DOHH2 (cell line): ENCODE results near the gene TNIP2.
"Not testable (repeated sequence)": the region's sequence is repeated elsewhere in the genome, so short reads cannot be mapped to it uniquely, and the experiment has no call there.

Experiments used
- H3F3A ChIP-seq: fragments of 200-600 bp; sonication (generic), shearing (Covaris generic); 2 replicates; pipeline ENCODE4 v1.6.0; 2016; ENCODE audit warnings: antibody characterized with exemption, mild to moderate bottlenecking; ENCODE audit not compliant: control insufficient read depth, insufficient read depth
- H3K27ac ChIP-seq: fragments of 200-600 bp; sonication (generic); 2 replicates; pipeline ENCODE4 v1.5.1; 2014; ENCODE audit warnings: low read depth, mild to moderate bottlenecking, low read length, moderate library complexity
- H3K27me3 ChIP-seq: fragments of 200-600 bp; sonication (generic); 2 replicates; pipeline ENCODE4 v1.6.1; 2014; ENCODE audit warnings: mild to moderate bottlenecking, low read length, mixed read lengths; ENCODE audit not compliant: control insufficient read depth
- H3K36me3 ChIP-seq: fragments of 200-600 bp; sonication (generic); 2 replicates; pipeline ENCODE4 v1.6.1; 2014; ENCODE audit warnings: mild to moderate bottlenecking, low read length, moderate library complexity, mixed read lengths; ENCODE audit not compliant: control insufficient read depth
- H3K4me1 ChIP-seq: fragments of 200-600 bp; sonication (generic); 2 replicates; pipeline ENCODE4 v1.6.1; 2014; ENCODE audit warnings: mild to moderate bottlenecking, low read length, mixed read lengths; ENCODE audit not compliant: control insufficient read depth
- H3K4me2 ChIP-seq: fragments of 200-600 bp; sonication (generic); 2 replicates; pipeline ENCODE4 v1.6.0; 2014; ENCODE audit warnings: mild to moderate bottlenecking, low read length, moderate library complexity
- H3K4me3 ChIP-seq: fragments of 200-600 bp; sonication (generic); 2 replicates; pipeline ENCODE4 v1.5.1; 2014; ENCODE audit warnings: mild to moderate bottlenecking, low read length, mixed read lengths
- H3K79me2 ChIP-seq: fragments of 200-600 bp; sonication (generic); 2 replicates; pipeline ENCODE4 v1.6.1; 2014; ENCODE audit warnings: mild to moderate bottlenecking, low read length, mixed read lengths; ENCODE audit not compliant: control insufficient read depth
- H3K9me2 ChIP-seq: fragments of 200-600 bp; sonication (generic); replicated peaks from 2 replicates; pipeline ENCODE4 v1.6.1; 2014; ENCODE audit warnings: mild to moderate bottlenecking, low read length, mixed read lengths; ENCODE audit not compliant: control insufficient read depth
- H3K9me3 ChIP-seq: fragments of 200-600 bp; sonication (generic); 2 replicates; pipeline ENCODE4 v1.6.1; 2014; ENCODE audit warnings: antibody characterized with exemption, low read length, mixed read lengths; ENCODE audit not compliant: control insufficient read depth, insufficient read depth
- H4K20me1 ChIP-seq: fragments of 200-600 bp; sonication (generic); 2 replicates; pipeline ENCODE4 v1.6.0; 2014; ENCODE audit warnings: low read depth, mild to moderate bottlenecking, antibody characterized with exemption, low read length, moderate library complexity; ENCODE audit not compliant: control insufficient read depth, insufficient read depth
- EZH2phosphoT487 ChIP-seq: fragments of 200-600 bp; sonication (generic); IDR thresholded peaks from 2 replicates; pipeline ENCODE4 v1.6.1; 2017; ENCODE audit warnings: borderline replicate concordance, mild to moderate bottlenecking, antibody characterized with exemption, low read length, moderate library complexity, mixed read lengths
- TF ChIP-seq, protein P1 (sequence below): fragments of 200-600 bp; sonication (generic); IDR thresholded peaks from one replicate; pipeline ENCODE4 v1.5.1; 2014; ENCODE audit warnings: antibody characterized with exemption, mild to moderate bottlenecking, low read depth, low read length; ENCODE audit not compliant: poor library complexity, severe bottlenecking

The TNIP2 gene

DNA sequence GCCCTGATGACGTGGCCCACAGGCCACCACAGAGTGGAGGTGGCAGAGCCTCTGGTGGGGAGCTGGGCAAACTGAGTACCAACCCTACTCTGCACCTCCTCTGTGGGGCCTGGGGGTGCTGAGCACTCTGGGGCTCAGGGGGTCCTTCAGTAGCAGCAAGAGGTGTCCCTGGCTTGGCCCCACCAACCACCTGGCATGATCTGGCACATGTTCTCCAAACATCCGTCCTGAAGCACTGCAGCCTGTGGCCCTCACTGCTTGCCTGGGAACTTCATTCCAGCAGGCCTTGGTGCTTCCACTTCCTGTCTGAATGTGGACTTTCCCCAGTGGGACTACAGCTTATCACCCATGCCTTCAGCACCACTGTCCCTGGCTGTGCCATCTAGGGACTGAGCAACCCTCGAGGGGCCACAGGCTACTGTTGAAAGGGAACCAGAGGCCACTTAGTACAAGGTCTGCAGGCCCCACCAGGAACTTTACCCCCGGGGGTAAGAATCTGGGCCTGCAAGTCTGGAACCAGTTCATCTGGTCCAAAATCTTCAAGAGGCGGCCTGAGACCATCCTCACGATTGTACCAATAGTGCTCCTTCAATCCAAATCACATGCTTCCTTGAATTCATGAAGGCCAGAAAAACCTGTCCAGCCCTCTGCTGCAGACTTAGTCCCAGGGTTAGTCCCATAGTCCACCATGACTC, 13.2 kb downstream of the TNIP2 start:
- H3K4me1 ChIP-seq, result peaks cover 25% of the 10 kb centered on the region
- peaks cover 52% of the 10 kb centered on the region for H3K36me3 ChIP-seq
- no peaks in the 10 kb centered on the region for H3K27me3 ChIP-seq
- H3K79me2 ChIP-seq, result no peaks in the 10 kb centered on the region
- no peak overlapping the region for H3K27ac ChIP-seq
- TF ChIP-seq, protein P1, sequence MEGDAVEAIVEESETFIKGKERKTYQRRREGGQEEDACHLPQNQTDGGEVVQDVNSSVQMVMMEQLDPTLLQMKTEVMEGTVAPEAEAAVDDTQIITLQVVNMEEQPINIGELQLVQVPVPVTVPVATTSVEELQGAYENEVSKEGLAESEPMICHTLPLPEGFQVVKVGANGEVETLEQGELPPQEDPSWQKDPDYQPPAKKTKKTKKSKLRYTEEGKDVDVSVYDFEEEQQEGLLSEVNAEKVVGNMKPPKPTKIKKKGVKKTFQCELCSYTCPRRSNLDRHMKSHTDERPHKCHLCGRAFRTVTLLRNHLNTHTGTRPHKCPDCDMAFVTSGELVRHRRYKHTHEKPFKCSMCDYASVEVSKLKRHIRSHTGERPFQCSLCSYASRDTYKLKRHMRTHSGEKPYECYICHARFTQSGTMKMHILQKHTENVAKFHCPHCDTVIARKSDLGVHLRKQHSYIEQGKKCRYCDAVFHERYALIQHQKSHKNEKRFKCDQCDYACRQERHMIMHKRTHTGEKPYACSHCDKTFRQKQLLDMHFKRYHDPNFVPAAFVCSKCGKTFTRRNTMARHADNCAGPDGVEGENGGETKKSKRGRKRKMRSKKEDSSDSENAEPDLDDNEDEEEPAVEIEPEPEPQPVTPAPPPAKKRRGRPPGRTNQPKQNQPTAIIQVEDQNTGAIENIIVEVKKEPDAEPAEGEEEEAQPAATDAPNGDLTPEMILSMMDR, result no peak
- TF ChIP-seq EZH2phosphoT487, result no peak
- H3K9me2 ChIP-seq, result no peaks in the 10 kb centered on the region
- no peak overlapping the region for H3K4me3 ChIP-seq
- H3F3A ChIP-seq, result peaks cover 3% of the 10 kb centered on the region; the same call in 1 of the 2 replicates
- H3K9me3 ChIP-seq, result no peaks in the 10 kb centered on the region
- no peak overlapping the region for H3K4me2 ChIP-seq
- H4K20me1 ChIP-seq, result 0 out of 2 replicates have a peak, but pooled peaks cover 2% of the 10 kb centered on the region

DNA sequence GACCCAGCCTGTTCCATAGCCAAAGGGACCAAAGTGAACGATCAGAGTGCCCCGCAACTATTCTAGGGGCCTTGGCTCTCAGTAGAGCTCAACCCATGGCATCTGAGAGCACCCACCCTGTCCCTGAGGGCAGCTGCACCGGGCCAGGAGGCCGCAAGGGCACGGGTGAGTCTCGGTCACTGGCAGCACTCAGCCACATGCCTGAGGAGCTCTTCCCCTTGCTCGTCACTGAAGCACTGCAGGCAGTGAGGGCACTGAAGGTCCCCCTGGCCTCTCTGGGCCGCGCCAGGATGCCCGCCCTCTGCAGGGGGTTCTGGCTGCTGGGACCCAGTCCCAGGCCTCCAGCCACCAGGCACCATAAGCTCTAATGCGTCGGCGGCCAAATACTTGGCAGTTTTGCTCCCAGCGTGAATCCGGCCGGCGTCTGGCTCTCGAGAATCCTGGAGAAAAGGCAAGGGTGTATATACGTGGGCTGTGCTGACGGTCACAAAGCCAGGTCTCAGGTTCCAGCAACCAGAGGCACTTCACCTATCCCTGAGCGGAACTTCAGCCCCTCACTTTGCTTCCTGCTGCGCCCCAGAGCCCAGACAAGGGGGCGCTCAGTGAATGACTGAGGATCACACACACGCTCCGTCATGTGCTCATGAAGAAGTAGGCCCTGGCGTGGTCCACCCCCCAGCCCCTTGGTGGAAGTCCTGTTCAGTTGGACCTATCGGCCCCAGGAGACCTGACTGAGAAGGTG, 13.9 kb downstream of the TNIP2 start:
- no peaks in the 10 kb centered on the region for H3K79me2 ChIP-seq
- no peak overlapping the region for H3K4me3 ChIP-seq
- no peaks in the 10 kb centered on the region for H3K9me3 ChIP-seq
- no peaks in the 10 kb centered on the region; the same call in 1 of the 2 replicates for H3F3A ChIP-seq
- 0 out of 2 replicates have a peak, but pooled peaks cover 2% of the 10 kb centered on the region for H4K20me1 ChIP-seq
- H3K27me3 ChIP-seq, result no peaks in the 10 kb centered on the region
- H3K36me3 ChIP-seq, result peaks cover 46% of the 10 kb centered on the region
- TF ChIP-seq, protein P1, result no peak
- no peak for TF ChIP-seq EZH2phosphoT487
- H3K4me2 ChIP-seq, result no peak overlapping the region
- H3K9me2 ChIP-seq, result no peaks in the 10 kb centered on the region
- H3K4me1 ChIP-seq, result peaks cover 18% of the 10 kb centered on the region
- no peak overlapping the region for H3K27ac ChIP-seq

DNA sequence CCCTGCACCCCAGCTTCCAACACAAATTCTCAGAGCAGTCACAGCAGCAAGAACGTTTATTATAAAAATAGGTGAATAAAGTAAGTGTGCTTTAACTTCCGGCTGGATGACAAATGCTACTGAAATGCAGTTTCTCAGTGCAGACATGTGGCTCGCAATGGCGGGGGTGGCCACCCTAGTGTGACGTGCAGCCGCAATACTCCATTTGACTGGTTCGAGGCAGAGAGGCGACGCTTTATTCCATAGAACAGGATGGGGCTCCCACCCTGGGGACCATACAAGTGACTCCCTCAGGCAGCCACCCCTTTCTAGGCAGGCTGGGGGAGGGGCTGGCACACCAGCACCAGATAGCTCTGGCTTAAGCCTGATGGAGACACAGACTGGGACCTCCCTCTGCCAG, 14.5 kb downstream of the TNIP2 start:
- TF ChIP-seq EZH2phosphoT487, result no peak
- TF ChIP-seq, protein P1, result no peak
- Histone ChIP-seq H3K4me2 (no peak overlapping the region), H3K27ac (no peak overlapping the region)

DNA sequence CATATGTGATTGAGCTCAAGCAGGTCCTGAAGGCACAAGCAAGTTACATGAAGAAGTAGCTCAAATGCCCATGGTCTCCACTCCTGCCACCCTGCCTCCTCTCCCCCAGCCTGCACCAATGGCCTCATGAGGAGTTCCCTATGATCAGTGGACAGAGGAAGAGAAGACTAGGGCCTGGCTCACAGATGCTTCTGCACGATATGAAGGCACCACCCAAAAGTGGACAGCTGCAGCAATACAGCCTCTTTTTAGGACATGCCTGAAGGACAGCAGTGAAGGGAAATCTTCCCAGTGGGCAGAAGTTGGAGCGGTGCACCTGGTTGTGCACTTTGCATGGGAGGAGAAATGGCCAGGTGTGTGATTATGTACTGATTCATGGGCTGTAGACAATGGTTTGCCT, 17.8 kb downstream of the TNIP2 start:
- not testable (repeated sequence) for H3F3A ChIP-seq, H3K79me2 ChIP-seq, H4K20me1 ChIP-seq, H3K27me3 ChIP-seq, H3K9me2 ChIP-seq, H3K36me3 ChIP-seq, H3K4me2 ChIP-seq, H3K27ac ChIP-seq, H3K4me3 ChIP-seq, H3K9me3 ChIP-seq, H3K4me1 ChIP-seq

More for the DNA sequence above, 14.5 kb downstream of the TNIP2 start:
- no peak overlapping the region for H3K4me3 ChIP-seq
- H4K20me1 ChIP-seq, result 0 out of 2 replicates have a peak, but pooled peaks cover 2% of the 10 kb centered on the region
- H3K79me2 ChIP-seq, result no peaks in the 10 kb centered on the region
- H3K4me1 ChIP-seq, result peaks cover 12% of the 10 kb centered on the region
- peaks cover 40% of the 10 kb centered on the region for H3K36me3 ChIP-seq
- no peaks in the 10 kb centered on the region for H3K27me3 ChIP-seq
- H3K9me2 ChIP-seq, result no peaks in the 10 kb centered on the region
- H3K9me3 ChIP-seq, result no peaks in the 10 kb centered on the region
- H3F3A ChIP-seq, result no peaks in the 10 kb centered on the region; the same call in 1 of the 2 replicates
